ENCODE results near the gene AREL1. TPM values are rescaled to one million over a fixed set of nuclear protein-coding genes. Genes with fewer than 3 reads are reported as not detected.

The AREL1 gene
- total and polyA plus RNA-seq, 2 of the 8 experiments (the other 6 are each of a cell fraction or from before 2014, with no cell fraction given): 31.4 to 49.1 TPM

- TF ChIP-seq E2F6 (IDR thresholded peaks at IDR 0.05) (no peak), EZH2 (IDR thresholded peaks at IDR 0.05; ENCODE audit: low read depth, low read length, severe bottlenecking) (no peak), BRCA1 (IDR thresholded peaks at IDR 0.05; ENCODE audit: low read depth, low read length) (no peak), CHD2 (IDR thresholded peaks at IDR 0.05; ENCODE audit: low read length) (no peak), NANOG (IDR thresholded peaks at IDR 0.05; ENCODE audit: insufficient read depth, low read depth, low read length, poor library complexity, severe bottlenecking) (no peak), SIRT6 (IDR thresholded peaks at IDR 0.05; ENCODE audit: low read length) (no peak), RFX5 (IDR thresholded peaks at IDR 0.05; ENCODE audit: borderline replicate concordance, low read depth, low read length) (no peak), USF2 (IDR thresholded peaks at IDR 0.05; ENCODE audit: low read length) (no peak), JUN (IDR thresholded peaks at IDR 0.05; ENCODE audit: low read depth, low read length) (no peak)
These were observed 9.8 kb downstream of the AREL1 start (continued) for GRCh38 chr14:74703043-74703442.
